Skin epidermis (tissue), 12 donors: Measurements from ENCODE around the gene CLEC16A.

Experiments
- H3K27ac ChIP-seq, 21 experiments: fragments of 200-600 bp; sonication (generic) in 11 of 21; one replicate each; pipeline ENCODE4 v1.5.0; 2020; ENCODE audit warnings: mild to moderate bottlenecking in 3 of 21, inconsistent platforms in 2 of 21, moderate library complexity in 2 of 21
- H3K4me3 ChIP-seq, 7 experiments: fragments of 200-600 bp; sonication (generic) in 2 of 7; one replicate each; pipeline ENCODE4 v1.5.0; 2020; ENCODE audit warnings: inconsistent platforms in 2 of 7, mild to moderate bottlenecking in 2 of 7, moderate library complexity in 1 of 7

CLEC16A gene

GRCh38 chr16:11121914-11122692 lies 177.7 kb downstream of the CLEC16A start:
- no peak overlapping the region for H3K4me3 ChIP-seq

GRCh38 chr16:11123666-11124065 lies 179.3 kb downstream of the CLEC16A start:
- Histone ChIP-seq H3K4me3 (no peak overlapping the region), H3K27ac (no peak overlapping the region)

More at GRCh38 chr16:11121914-11122692, 177.7 kb downstream of the CLEC16A start:
- H3K27ac ChIP-seq, result no peak overlapping the region

- no peak overlapping the region for H3K4me3 ChIP-seq
- H3K27ac ChIP-seq, result no peak overlapping the region
Measured at GRCh38 chr16:11125936-11126335, 181.6 kb downstream of the CLEC16A start.

GRCh38 chr16:11126399-11127054 lies 182.2 kb downstream of the CLEC16A start:
- H3K4me3 ChIP-seq, result no peak overlapping the region
- H3K27ac ChIP-seq, result no peak overlapping the region

- no peak overlapping the region for H3K4me3 ChIP-seq
- no peak overlapping the region for H3K27ac ChIP-seq
Measured at GRCh38 chr16:11127610-11128195, 183.3 kb downstream of the CLEC16A start.

- Histone ChIP-seq H3K4me3 (no peak overlapping the region), H3K27ac (peak overlapping the region in 11 of 21 experiments; percentile 3 to 76 (median 24))
Measured at GRCh38 chr16:11128211-11129141, 184.1 kb downstream of the CLEC16A start.

- Histone ChIP-seq H3K27ac (peak overlapping the region in 5 of 21 experiments; percentile 9 to 60 (median 24)), H3K4me3 (no peak overlapping the region)
Measured at GRCh38 chr16:11129378-11129781, 185.0 kb downstream of the CLEC16A start.

- no peak overlapping the region for H3K27ac ChIP-seq
Measured at GRCh38 chr16:11130978-11131665, 186.8 kb downstream of the CLEC16A start.

GRCh38 chr16:11131706-11132105 lies 187.3 kb downstream of the CLEC16A start:
- H3K27ac ChIP-seq, result no peak overlapping the region
- H3K4me3 ChIP-seq, result no peak overlapping the region

More at GRCh38 chr16:11130978-11131665, 186.8 kb downstream of the CLEC16A start:
- no peak overlapping the region for H3K4me3 ChIP-seq

GRCh38 chr16:11133344-11133943 lies 189.1 kb downstream of the CLEC16A start:
- Histone ChIP-seq H3K27ac (peak overlapping the region in 2 of 21 experiments; percentile 21 to 31), H3K4me3 (no peak overlapping the region)

GRCh38 chr16:11134722-11135463 lies 190.5 kb downstream of the CLEC16A start:
- Histone ChIP-seq H3K4me3 (no peak overlapping the region), H3K27ac (peak overlapping the region in 2 of 21 experiments; percentile 10 to 34)

GRCh38 chr16:11135464-11135973 lies 191.2 kb downstream of the CLEC16A start:
- Histone ChIP-seq H3K4me3 (no peak overlapping the region), H3K27ac (peak overlapping the region in 1 of 21 experiments; percentile 34)

- Histone ChIP-seq H3K27ac (no peak overlapping the region), H3K4me3 (no peak overlapping the region)
Measured at GRCh38 chr16:11136600-11136999, 192.2 kb downstream of the CLEC16A start.

- Histone ChIP-seq H3K4me3 (no peak overlapping the region), H3K27ac (no peak overlapping the region)
Measured at GRCh38 chr16:11138022-11138768, 193.8 kb downstream of the CLEC16A start.

GRCh38 chr16:11138769-11139325 lies 194.5 kb downstream of the CLEC16A start:
- Histone ChIP-seq H3K4me3 (no peak overlapping the region), H3K27ac (peak overlapping the region in 4 of 21 experiments; percentile 14 to 23 (median 18))

GRCh38 chr16:11139326-11140097 lies 195.1 kb downstream of the CLEC16A start:
- H3K27ac ChIP-seq, result peak overlapping the region in 3 of 21 experiments; percentile 14 to 17 (median 16)
- H3K4me3 ChIP-seq, result no peak overlapping the region
